ENCODE measurements around the gene TRPC4AP. TPM values are rescaled to one million over a fixed set of nuclear protein-coding genes. Genes with fewer than 3 reads are reported as not detected.

TRPC4AP gene
- total and polyA plus RNA-seq, 12 donors, result 33.8 to 87.2 (median 78.1) TPM

- Histone ChIP-seq H3K36me3 (replicated peaks in 1 of 2) (no peaks in the 10 kb centered on the region), H3K4me1 (replicated peaks in 1 of 2) (peaks cover 0 to 7% of the 10 kb centered on the region in 2 donors), H3K9me3 (replicated peaks in 1 of 3) (no peaks in the 10 kb centered on the region), H3K27ac (no peak overlapping the region), H3K4me3 (no peak overlapping the region), H3K27me3 (no peaks in the 10 kb centered on the region)
- TF ChIP-seq POLR2A (IDR thresholded peaks at IDR 0.05) (no peak), CTCF (IDR thresholded peaks at IDR 0.05) (no peak)
- intact Hi-C loops (cut with DNase I), result no loop called here
- DNase-seq, result no peak
- WGBS, 4 donors, result 84 to 98% (median 89%) methylated on average over 1 of the region's 1 CpG
These were observed 14.3 kb upstream of the TRPC4AP start for GRCh38 chr20:35106827-35107380.

- TF ChIP-seq POLR2A (IDR thresholded peaks at IDR 0.05) (no peak), CTCF (IDR thresholded peaks at IDR 0.05) (no peak)
- no peak overlapping the region for H3K4me3 ChIP-seq
- DNase-seq, result no peak
- H3K9me3 ChIP-seq (replicated peaks in 1 of 3), result no peaks in the 10 kb centered on the region
- 73 to 92% (median 79%) methylated on average over 3 of the region's 3 CpGs for WGBS, 4 donors
- H3K27ac ChIP-seq, result no peak overlapping the region
- no peaks in the 10 kb centered on the region for H3K36me3 ChIP-seq (replicated peaks in 1 of 2)
- no peaks in the 10 kb centered on the region for H3K27me3 ChIP-seq
- intact Hi-C loops (cut with DNase I), result no loop called here
- H3K4me1 ChIP-seq (replicated peaks in 1 of 2), result no peaks in the 10 kb centered on the region
These were observed 12.2 kb upstream of the TRPC4AP start for GRCh38 chr20:35104685-35105295.

GRCh38 chr20:35101620-35102019 is 9.0 kb upstream of the TRPC4AP start:
- intact Hi-C loops (cut with DNase I), result no loop called here
- Histone ChIP-seq H3K36me3 (replicated peaks in 1 of 2) (no peaks in the 10 kb centered on the region), H3K4me3 (no peak overlapping the region), H3K27me3 (no peaks in the 10 kb centered on the region), H3K4me1 (replicated peaks in 1 of 2) (no peaks in the 10 kb centered on the region), H3K9me3 (replicated peaks in 1 of 3) (no peaks in the 10 kb centered on the region), H3K27ac (no peak overlapping the region)
- DNase-seq, result peak in 1 of 7 donors; percentile 8
- no peak for TF ChIP-seq CTCF (IDR thresholded peaks at IDR 0.05)
- TF ChIP-seq POLR2A (IDR thresholded peaks at IDR 0.05), result no peak
- 89 to 90% (median 89%) methylated on average over 8 of the region's 8 CpGs for WGBS, 4 donors

- intact Hi-C loops (cut with DNase I), result loop anchor here in 1 of 2 donors (5.0 kb wide), 1 partner anchor 221 kb away; the partner anchor contains the start of gene GGT7
- TF ChIP-seq POLR2A (IDR thresholded peaks at IDR 0.05) (no peak), CTCF (IDR thresholded peaks at IDR 0.05) (no peak)
- 67 to 79% (median 70%) methylated on average over 8 of the region's 8 CpGs for WGBS, 4 donors
- Histone ChIP-seq H3K36me3 (replicated peaks in 1 of 2) (peaks cover 0 to 5% of the 10 kb centered on the region in 2 donors), H3K4me1 (replicated peaks in 1 of 2) (peaks cover 19 to 39% of the 10 kb centered on the region in 2 donors), H3K9me3 (replicated peaks in 1 of 3) (no peaks in the 10 kb centered on the region), H3K4me3 (peak overlapping the region in 1 of 4 donors; percentile 85), H3K27me3 (no peaks in the 10 kb centered on the region), H3K27ac (peak overlapping the region; percentile 74 to 95 (median 93))
- no peak for DNase-seq
These were observed 769 bp upstream of the TRPC4AP start for GRCh38 chr20:35093267-35093884.
